ENCODE measurements around the gene SCTR.
A peak's percentile ranks its signal among the peaks of the same experiment; 100 is the strongest.

Gene SCTR

GRCh38 chr2:119440501-119440870, 83.8 kb downstream of the SCTR start:
- DNase-seq = no peak

GRCh38 chr2:119439574-119440500, 84.4 kb downstream of the SCTR start:
- DNase-seq = no peak

GRCh38 chr2:119438726-119439284, 85.5 kb downstream of the SCTR start:
- no peak for DNase-seq

GRCh38 chr2:119438128-119438656, 86.1 kb downstream of the SCTR start:
- no peak for DNase-seq

- no peak for DNase-seq
Measured at GRCh38 chr2:119436993-119437772, 87.1 kb downstream of the SCTR start.

GRCh38 chr2:119435953-119436297, 88.4 kb downstream of the SCTR start:
- no peak for DNase-seq

- no peak for DNase-seq
Measured at GRCh38 chr2:119435081-119435952, 89.0 kb downstream of the SCTR start.

- DNase-seq = no peak
Measured at GRCh38 chr2:119434664-119435063, 89.6 kb downstream of the SCTR start.

- DNase-seq = no peak
Measured at GRCh38 chr2:119433636-119434327, 90.5 kb downstream of the SCTR start.

GRCh38 chr2:119432851-119433522, 91.3 kb downstream of the SCTR start:
- no peak for DNase-seq

- no peak for DNase-seq
Measured at GRCh38 chr2:119431976-119432850, 92.1 kb downstream of the SCTR start.

GRCh38 chr2:119431155-119431975, 92.9 kb downstream of the SCTR start, which contains the start of gene TMEM37:
TSS of gene TMEM37 (plus strand) at chr2:119431854. CDS start at chr2:119431904, 50 bp downstream.
- peak; percentile 12 for DNase-seq

GRCh38 chr2:119430023-119430498, 94.2 kb downstream of the SCTR start:
- no peak for DNase-seq

- no peak for DNase-seq
Measured at GRCh38 chr2:119429225-119429981, 94.9 kb downstream of the SCTR start.

- no peak for DNase-seq
Measured at GRCh38 chr2:119428488-119429224, 95.6 kb downstream of the SCTR start.

- no peak for DNase-seq
Measured at GRCh38 chr2:119427756-119428155, 96.5 kb downstream of the SCTR start.

- DNase-seq = no peak
Measured at GRCh38 chr2:119426801-119427395, 97.4 kb downstream of the SCTR start.

All from NCI-H1048 (cell line).